Right atrium auricular region (tissue), 2 donors: Measurements from ENCODE around the gene NR2E1. TPM values are rescaled to one million over a fixed set of nuclear protein-coding genes. Genes with fewer than 3 reads are reported as not detected.

Experiments
- DNase-seq: peaks from one replicate; pipeline ENCODE4 v3.0.0-alpha.2; 2019; ENCODE audit warnings: low spot score
- H3K27ac ChIP-seq, 2 donors: fragments of 200-600 bp; sonication (generic); 1 replicate in 1 of 2; 2 replicates in 1 of 2; pipeline ENCODE4 v1.5.1; 2016 to 2019
- H3K27me3 ChIP-seq, 2 donors: fragments of 200-600 bp; sonication (generic); one replicate each; pipeline versions ENCODE4 v1.5.1 to v1.6.0; 2017 to 2019
- H3K36me3 ChIP-seq: fragments of 200-600 bp; sonication (generic); one replicate; pipeline ENCODE4 v1.5.1; 2016
- H3K4me1 ChIP-seq, 2 donors: fragments of 200-600 bp; sonication (generic); one replicate each; pipeline versions ENCODE4 v1.5.1 to v1.6.0; 2017 to 2019
- H3K4me3 ChIP-seq, 2 donors: fragments of 200-600 bp; sonication (generic); 1 replicate in 1 of 2; 2 replicates in 1 of 2; pipeline ENCODE4 v1.5.1; 2017 to 2019; ENCODE audit warnings: mild to moderate bottlenecking in 1 of 2, moderate library complexity in 1 of 2
- H3K9me3 ChIP-seq, 2 donors: fragments of 200-600 bp; sonication (generic); one replicate each; pipeline ENCODE4 v1.5.1; 2019
- CTCF ChIP-seq, 2 donors: fragments of 200-600 bp; sonication (generic); IDR thresholded peaks; one replicate each; pipeline ENCODE4 v1.5.1; 2019; ENCODE audit warnings: antibody characterized with exemption in 2 of 2
- total RNA-seq, 2 donors: library from RNA; depleted of rRNA; stranded (reverse); fragments of >200 nt; gene quantifications; one replicate each; pipeline ENCODE4 v1.1.0, GENCODE V29; 2016

Gene NR2E1
- total RNA-seq, 2 donors from 2014 or later: not detected

GRCh38 chr6:108209738-108210137 is 43.9 kb downstream of the NR2E1 start:
- H3K4me1 ChIP-seq: no peaks in the 10 kb centered on the region
- no peaks in the 10 kb centered on the region for H3K27me3 ChIP-seq
- H3K9me3 ChIP-seq: no peaks in the 10 kb centered on the region
- peaks cover 30% of the 10 kb centered on the region for H3K36me3 ChIP-seq
- no peak for DNase-seq
- no peak overlapping the region for H3K27ac ChIP-seq
- no peak for TF ChIP-seq CTCF (IDR thresholded peaks at IDR 0.05)
- H3K4me3 ChIP-seq: no peak overlapping the region

DNA sequence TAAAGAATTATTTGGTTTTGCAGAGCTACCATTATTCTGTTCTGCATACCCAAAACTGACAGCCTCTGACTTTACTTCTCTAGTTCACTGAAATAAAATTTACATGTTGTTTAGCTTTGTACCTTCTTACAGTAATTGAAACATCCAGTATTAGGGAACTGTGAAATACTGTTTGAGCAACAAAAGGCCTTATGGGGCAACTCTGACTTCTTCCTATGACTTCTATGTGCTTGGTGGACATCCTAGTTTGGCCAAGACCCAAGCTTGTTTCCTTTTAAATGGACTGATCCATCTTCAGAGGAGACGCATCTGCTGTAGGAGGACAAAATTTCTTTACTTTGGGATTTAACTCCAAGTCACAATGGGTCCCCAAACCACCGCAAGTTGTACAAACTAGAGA is 44.7 kb downstream of the NR2E1 start:
- Histone ChIP-seq H3K36me3 (peaks cover 32% of the 10 kb centered on the region), H3K4me3 (no peak overlapping the region), H3K27me3 (no peaks in the 10 kb centered on the region), H3K9me3 (no peaks in the 10 kb centered on the region), H3K4me1 (no peaks in the 10 kb centered on the region), H3K27ac (no peak overlapping the region)
- TF ChIP-seq CTCF (IDR thresholded peaks at IDR 0.05): no peak
- no peak for DNase-seq

GRCh38 chr6:108211671-108212070 is 45.8 kb downstream of the NR2E1 start:
- H3K36me3 ChIP-seq: peaks cover 35% of the 10 kb centered on the region

GRCh38 chr6:108222064-108222463 is 56.2 kb downstream of the NR2E1 start:
- H3K27me3 ChIP-seq: no peaks in the 10 kb centered on the region
- H3K36me3 ChIP-seq: peaks cover 37% of the 10 kb centered on the region

More at GRCh38 chr6:108211671-108212070, 45.8 kb downstream of the NR2E1 start:
- Histone ChIP-seq H3K9me3 (no peaks in the 10 kb centered on the region), H3K27ac (no peak overlapping the region), H3K4me1 (no peaks in the 10 kb centered on the region), H3K27me3 (no peaks in the 10 kb centered on the region), H3K4me3 (no peak overlapping the region)
- DNase-seq: no peak
- TF ChIP-seq CTCF (IDR thresholded peaks at IDR 0.05): no peak

DNA sequence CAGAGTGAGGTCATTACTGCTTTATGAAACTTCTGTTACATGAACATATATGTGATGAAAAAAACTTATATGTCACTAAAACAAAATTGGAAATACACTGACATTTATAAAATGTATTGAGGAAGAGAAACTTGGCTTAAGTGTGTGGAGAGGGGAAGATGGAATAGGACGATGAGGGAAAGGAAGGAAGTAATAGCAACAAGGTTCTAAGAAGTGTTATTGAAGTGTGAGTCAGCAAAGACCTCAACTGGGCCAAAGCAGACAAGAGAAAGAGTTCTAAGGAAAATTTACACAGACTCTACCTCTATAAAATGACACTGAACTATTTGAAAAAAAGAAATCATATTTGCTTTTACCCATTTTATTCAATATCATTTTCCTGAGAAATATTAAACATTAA is 56.7 kb downstream of the NR2E1 start:
- no peaks in the 10 kb centered on the region for H3K27me3 ChIP-seq
- DNase-seq: no peak
- H3K27ac ChIP-seq: no peak overlapping the region
- H3K9me3 ChIP-seq: no peaks in the 10 kb centered on the region
- no peak for TF ChIP-seq CTCF (IDR thresholded peaks at IDR 0.05)
- H3K4me1 ChIP-seq: no peaks in the 10 kb centered on the region
- H3K36me3 ChIP-seq: peaks cover 37% of the 10 kb centered on the region
- no peak overlapping the region for H3K4me3 ChIP-seq

More at GRCh38 chr6:108222064-108222463, 56.2 kb downstream of the NR2E1 start:
- no peak overlapping the region for H3K27ac ChIP-seq
- H3K9me3 ChIP-seq: no peaks in the 10 kb centered on the region
- no peak for TF ChIP-seq CTCF (IDR thresholded peaks at IDR 0.05)
- H3K4me1 ChIP-seq: no peaks in the 10 kb centered on the region
- no peak overlapping the region for H3K4me3 ChIP-seq
- DNase-seq: no peak

GRCh38 chr6:108227290-108227689 is 61.5 kb downstream of the NR2E1 start:
- no peaks in the 10 kb centered on the region for H3K27me3 ChIP-seq
- TF ChIP-seq CTCF (IDR thresholded peaks at IDR 0.05): no peak

More at GRCh38 chr6:108227290-108227689, 61.5 kb downstream of the NR2E1 start:
- Histone ChIP-seq H3K36me3 (peaks cover 7% of the 10 kb centered on the region), H3K4me3 (no peak overlapping the region), H3K4me1 (peaks cover 0 to 15% of the 10 kb centered on the region in 2 donors), H3K27ac (no peak overlapping the region), H3K9me3 (no peaks in the 10 kb centered on the region)
- no peak for DNase-seq
